HFFc6 (cell line): Measurements from ENCODE around the gene GPR162. TPM values are rescaled to one million over a fixed set of nuclear protein-coding genes. Genes with fewer than 3 reads are reported as not detected.

Experiments
- DNase-seq: peaks from one replicate; pipeline ENCODE4 v3.0.0-alpha.2; 2018
- H3K27ac Mint-ChIP-seq: 2 replicates; pipeline ENCODE4 v1.8.0; 2020; ENCODE audit warnings: mild to moderate bottlenecking, mixed read lengths
- H3K27me3 Mint-ChIP-seq: 2 replicates; pipeline ENCODE4 v1.8.0; 2021; ENCODE audit warnings: mild to moderate bottlenecking, moderate library complexity, mixed read lengths; ENCODE audit not compliant: insufficient read depth
- H3K36me3 Mint-ChIP-seq: 2 replicates; pipeline ENCODE4 v1.8.0; 2021; ENCODE audit warnings: low read depth, mixed read lengths
- H3K4me1 Mint-ChIP-seq: 2 replicates; pipeline ENCODE4 v1.8.0; 2020; ENCODE audit warnings: low read depth, mixed read lengths
- H3K4me3 Mint-ChIP-seq: 2 replicates; pipeline ENCODE4 v1.8.0; 2020; ENCODE audit warnings: mild to moderate bottlenecking, moderate library complexity, mixed read lengths
- H3K9me3 Mint-ChIP-seq: 2 replicates; pipeline ENCODE4 v1.8.0; 2020; ENCODE audit warnings: mild to moderate bottlenecking, mixed read lengths
- total RNA-seq, 6 experiments: library from RNA; stranded (reverse); fragmentation: NEBNext Ultra II Directional; extraction: Animal tissue kit (Norgen Biotek cat#: 25700); gene quantifications; 2 replicates in 1 of 6; 3 replicates in 5 of 6; pipeline ENCODE4 v1.2.3, GENCODE V29; 2021
- TF ChIP-seq, protein P1 (sequence below): fragments of 200-600 bp; sonication (generic); IDR thresholded peaks from 2 replicates; pipeline ENCODE4 v1.5.0; 2021; ENCODE audit warnings: antibody characterized with exemption, mild to moderate bottlenecking

Gene GPR162
- total RNA-seq, 6 experiments from 2014 or later, result 0.78 to 3.1 (median 2.6) TPM

DNA sequence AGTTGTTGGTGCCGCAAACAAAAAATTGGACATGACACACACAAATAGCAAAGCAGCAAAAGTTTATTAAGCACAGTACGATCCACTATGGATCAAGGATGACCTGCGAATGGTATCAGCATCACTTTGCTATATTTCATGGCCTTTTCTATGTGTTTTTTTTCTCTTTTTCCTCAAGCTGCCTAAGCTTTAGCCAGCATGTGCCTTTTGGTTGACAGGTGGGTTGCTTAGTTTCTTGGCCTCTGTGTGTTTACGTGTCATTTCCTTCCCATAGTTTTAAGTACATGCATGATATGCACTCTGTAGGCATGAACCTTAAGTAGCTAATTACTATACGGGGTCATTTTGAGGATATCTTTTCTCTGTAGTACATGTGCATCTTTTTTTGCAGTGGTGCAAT, 22.5 kb upstream of the GPR162 start:
- TF ChIP-seq, protein P1, sequence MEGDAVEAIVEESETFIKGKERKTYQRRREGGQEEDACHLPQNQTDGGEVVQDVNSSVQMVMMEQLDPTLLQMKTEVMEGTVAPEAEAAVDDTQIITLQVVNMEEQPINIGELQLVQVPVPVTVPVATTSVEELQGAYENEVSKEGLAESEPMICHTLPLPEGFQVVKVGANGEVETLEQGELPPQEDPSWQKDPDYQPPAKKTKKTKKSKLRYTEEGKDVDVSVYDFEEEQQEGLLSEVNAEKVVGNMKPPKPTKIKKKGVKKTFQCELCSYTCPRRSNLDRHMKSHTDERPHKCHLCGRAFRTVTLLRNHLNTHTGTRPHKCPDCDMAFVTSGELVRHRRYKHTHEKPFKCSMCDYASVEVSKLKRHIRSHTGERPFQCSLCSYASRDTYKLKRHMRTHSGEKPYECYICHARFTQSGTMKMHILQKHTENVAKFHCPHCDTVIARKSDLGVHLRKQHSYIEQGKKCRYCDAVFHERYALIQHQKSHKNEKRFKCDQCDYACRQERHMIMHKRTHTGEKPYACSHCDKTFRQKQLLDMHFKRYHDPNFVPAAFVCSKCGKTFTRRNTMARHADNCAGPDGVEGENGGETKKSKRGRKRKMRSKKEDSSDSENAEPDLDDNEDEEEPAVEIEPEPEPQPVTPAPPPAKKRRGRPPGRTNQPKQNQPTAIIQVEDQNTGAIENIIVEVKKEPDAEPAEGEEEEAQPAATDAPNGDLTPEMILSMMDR, result no peak
- H3K9me3 Mint-ChIP-seq, result peaks cover 2% of the 10 kb centered on the region
- no peak overlapping the region for H3K4me3 Mint-ChIP-seq
- H3K27ac Mint-ChIP-seq, result no peak overlapping the region
- 0 out of 2 replicates have a peak, but pooled peaks cover 3% of the 10 kb centered on the region for H3K36me3 Mint-ChIP-seq
- peaks cover 37% of the 10 kb centered on the region for H3K27me3 Mint-ChIP-seq
- no peaks in the 10 kb centered on the region for H3K4me1 Mint-ChIP-seq
- no peak for DNase-seq

DNA sequence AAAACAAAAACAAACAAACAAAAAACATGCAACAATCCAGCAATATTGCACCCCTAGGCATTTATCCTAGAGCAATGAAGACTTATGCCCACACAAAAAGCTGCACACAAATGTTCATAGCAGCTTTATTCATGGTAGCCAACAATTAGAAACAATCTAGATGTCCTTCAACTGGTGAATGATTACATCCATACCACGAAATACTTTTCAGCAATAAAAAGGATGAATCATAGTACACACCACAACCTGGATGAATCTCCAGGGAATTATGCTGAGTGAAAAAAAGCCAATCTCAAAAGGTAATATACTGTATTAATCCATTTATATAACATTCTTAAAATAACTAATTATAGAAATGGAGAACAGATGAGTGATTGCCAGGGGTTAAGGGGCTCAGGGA, 14.5 kb upstream of the GPR162 start:
- no peak overlapping the region for H3K27ac Mint-ChIP-seq
- no peak for DNase-seq

DNA sequence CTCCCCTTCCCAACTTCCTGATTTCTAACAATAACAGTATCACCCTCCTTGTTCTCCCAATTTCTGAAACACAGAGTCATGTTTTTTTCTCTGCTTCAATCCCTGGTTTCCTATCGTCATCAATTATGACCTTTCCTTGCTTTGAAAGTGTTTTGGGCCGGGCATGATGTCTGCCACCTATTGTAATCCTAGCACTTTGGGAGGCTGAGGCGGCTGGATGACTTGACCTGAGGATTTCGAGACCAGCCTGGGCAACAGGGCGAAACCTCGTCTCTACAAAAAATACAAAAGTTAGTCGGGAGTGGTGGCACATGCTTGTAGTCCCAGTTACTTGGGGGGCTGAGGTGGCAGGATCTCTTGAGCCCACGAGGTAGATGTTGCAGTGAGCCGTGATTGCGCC, 12.6 kb upstream of the GPR162 start:
- H3K27me3 Mint-ChIP-seq, result peaks cover 8% of the 10 kb centered on the region
- TF ChIP-seq, protein P1, result no peak
- H3K27ac Mint-ChIP-seq, result no peak overlapping the region
- no peak overlapping the region for H3K4me3 Mint-ChIP-seq
- peaks cover 3% of the 10 kb centered on the region for H3K9me3 Mint-ChIP-seq
- H3K4me1 Mint-ChIP-seq, result peaks cover 6% of the 10 kb centered on the region; the same call in 1 of the 2 replicates
- no peak for DNase-seq
- H3K36me3 Mint-ChIP-seq, result 0 out of 2 replicates have a peak, but pooled peaks cover 2% of the 10 kb centered on the region

More for the DNA sequence above, 14.5 kb upstream of the GPR162 start:
- Mint-ChIP-seq H3K4me1 (peaks cover 6% of the 10 kb centered on the region; the same call in 1 of the 2 replicates), H3K27me3 (peaks cover 4% of the 10 kb centered on the region), H3K9me3 (peaks cover 5% of the 10 kb centered on the region), H3K4me3 (no peak overlapping the region), H3K36me3 (0 out of 2 replicates have a peak, but pooled peaks cover 4% of the 10 kb centered on the region)
- TF ChIP-seq, protein P1, result no peak

DNA sequence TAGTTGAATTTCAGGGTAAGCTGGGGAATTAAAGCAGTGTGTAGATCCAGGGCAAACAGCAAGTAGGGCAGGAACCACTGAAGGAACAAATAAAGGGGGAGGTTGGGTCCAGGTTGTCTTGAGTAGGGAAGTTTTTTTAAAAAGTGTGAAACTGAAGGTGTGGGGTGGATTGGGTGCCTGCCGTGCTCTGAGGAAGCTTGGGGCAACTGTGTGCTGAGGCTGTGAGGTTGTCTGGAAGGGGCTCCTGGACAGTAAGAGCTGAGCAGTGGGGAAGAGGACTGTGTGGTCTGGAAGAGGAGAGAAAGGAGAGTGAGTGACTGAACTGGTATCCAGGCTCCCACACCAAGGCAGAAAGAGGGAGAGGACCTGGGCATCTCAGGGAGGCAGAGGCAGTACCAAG, 10.9 kb upstream of the GPR162 start:
- TF ChIP-seq, protein P1, result no peak
- no peak overlapping the region for H3K27ac Mint-ChIP-seq

DNA sequence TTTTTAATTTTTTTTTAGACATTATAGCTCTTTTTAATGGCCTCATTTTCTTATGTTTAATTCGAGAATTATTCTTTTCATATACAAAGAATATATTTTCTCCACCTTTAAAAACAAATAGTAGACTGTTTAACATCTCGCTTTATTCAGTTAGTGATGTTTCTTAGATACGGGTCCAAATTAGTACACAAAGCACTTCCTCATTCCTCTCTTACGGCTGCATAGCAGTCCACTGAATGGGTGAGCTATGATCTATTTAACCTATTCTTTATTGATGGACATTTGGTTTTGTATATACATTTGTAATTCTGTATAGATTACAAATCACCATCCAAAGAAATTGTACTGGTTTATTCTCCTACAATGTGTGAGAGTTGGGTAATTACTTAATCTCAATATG, 8.3 kb upstream of the GPR162 start:
- no peaks in the 10 kb centered on the region for H3K36me3 Mint-ChIP-seq
- TF ChIP-seq, protein P1, result no peak
- H3K27me3 Mint-ChIP-seq, result peaks cover 28% of the 10 kb centered on the region
- H3K27ac Mint-ChIP-seq, result no peak overlapping the region
- no peak for DNase-seq
- no peaks in the 10 kb centered on the region for H3K9me3 Mint-ChIP-seq
- H3K4me3 Mint-ChIP-seq, result no peak overlapping the region
- H3K4me1 Mint-ChIP-seq, result peaks cover 6% of the 10 kb centered on the region; the same call in 1 of the 2 replicates

More for the DNA sequence above, 10.9 kb upstream of the GPR162 start:
- DNase-seq, result no peak
- no peak overlapping the region for H3K4me3 Mint-ChIP-seq
- peaks cover 9% of the 10 kb centered on the region for H3K27me3 Mint-ChIP-seq
- peaks cover 6% of the 10 kb centered on the region; the same call in 1 of the 2 replicates for H3K4me1 Mint-ChIP-seq
- no peaks in the 10 kb centered on the region for H3K36me3 Mint-ChIP-seq
- H3K9me3 Mint-ChIP-seq, result no peaks in the 10 kb centered on the region
